Heart left ventricle (tissue), 16 donors: ENCODE results near the gene RNASE12. TPM values are rescaled to one million over a fixed set of nuclear protein-coding genes. Genes with fewer than 3 reads are reported as not detected.

Source experiments
- ATAC-seq, 4 donors: fragments of 200-7000 bp; cut with Tn5 transposase; one replicate each; pipeline ENCODE4 v1.9.1; 2020 to 2022; ENCODE audit warnings: moderate library complexity in 4 of 4, mild to moderate bottlenecking in 3 of 4, moderate number of reproducible peaks in 1 of 4
- DNase-seq, 5 donors: peaks; one replicate each; pipeline ENCODE4 v3.0.0-alpha.2; 2020
- H3K27ac ChIP-seq, 12 donors: fragments of 200-600 bp; sonication (generic) in 4 of 12; one replicate each; pipeline versions ENCODE4 v1.5.0 to v1.8.0; 2016 to 2022; ENCODE audit warnings: mild to moderate bottlenecking in 2 of 12
- H3K27me3 ChIP-seq, 9 donors: fragments of 200-600 bp; sonication (generic) in 2 of 9; one replicate each; pipeline versions ENCODE4 v1.5.1 to v1.8.0; 2016 to 2022; ENCODE audit warnings: mild to moderate bottlenecking in 3 of 9
- H3K36me3 ChIP-seq, 9 donors: fragments of 200-600 bp; sonication (generic) in 2 of 9; one replicate each; pipeline versions ENCODE4 v1.5.0 to v1.8.0; 2018 to 2022; ENCODE audit warnings: mild to moderate bottlenecking in 2 of 9
- H3K4me1 ChIP-seq, 12 donors: fragments of 200-600 bp; sonication (generic) in 4 of 12; one replicate each; pipeline versions ENCODE4 v1.5.0 to v1.8.0; 2016 to 2022; ENCODE audit warnings: mild to moderate bottlenecking in 3 of 12
- H3K4me3 ChIP-seq, 12 donors: fragments of 200-600 bp; sonication (generic) in 4 of 12; one replicate each; pipeline versions ENCODE4 v1.5.0 to v1.8.0; 2017 to 2022; ENCODE audit warnings: mild to moderate bottlenecking in 9 of 12, moderate library complexity in 4 of 12
- H3K9me3 ChIP-seq, 12 donors: fragments of 200-600 bp; sonication (generic) in 4 of 12; one replicate each; pipeline versions ENCODE4 v1.5.0 to v1.8.0; 2016 to 2022; ENCODE audit warnings: mild to moderate bottlenecking in 1 of 12
- POLR2A ChIP-seq, 2 donors: fragments of 450-650 bp; IDR thresholded peaks; one replicate each; pipeline ENCODE4 v1.6.1; 2017; ENCODE audit warnings: antibody characterized with exemption in 2 of 2, mild to moderate bottlenecking in 2 of 2, moderate library complexity in 2 of 2
- WGBS, 4 donors: extraction: QIAGEN DNeasy Blood & Tissue Kit in 2 of 4; methylation state at CpG; one replicate each; pipeline versions ENCODE4 v1.1.5 to v1.1.7; 2013 to 2018; 5-methylcytosine and 5-hydroxymethylcytosine counted together
- intact Hi-C, 10 donors: fragments of 100-400 bp; cut with DNase I; formaldehyde crosslinking; loops; one replicate each; pipeline versions ENCODE4 v1.11.1 to v1.14.2; 2022
- polyA plus RNA-seq, 2 donors: library from polyadenylated mRNA; stranded (reverse); fragments of 200-250 nt; gene quantifications; one replicate each; pipeline ENCODE4 v1.2.3, GENCODE V29; 2013
- total RNA-seq, 9 donors: library from RNA; depleted of rRNA in 2 of 9; stranded (reverse); fragments of >200 nt in 2 of 9; fragmentation: NEBNext Ultra II Directional in 3 of 9; extraction: Animal tissue kit (Norgen Biotek cat#: 25700) in 3 of 9; gene quantifications; one replicate each; pipeline versions ENCODE4 v1.1.0 to v1.2.4, GENCODE V29; 2016 to 2023
- TF ChIP-seq, protein P1 (sequence below), 12 donors: fragments of 200-600 bp; sonication (generic) in 4 of 12; IDR thresholded peaks; one replicate each; pipeline versions ENCODE4 v1.5.0 to v1.8.0; 2018 to 2022; ENCODE audit warnings: antibody characterized with exemption in 12 of 12, mild to moderate bottlenecking in 5 of 12
- donor health status: ischemic (EF 13 %, LVEDD 7.1; RV severe dilation, severe dysfunction).
- donor health status: healthy with polysubstance abuse.
- donor health status: DM: no; HTN: yes; CAD: no.
- donor health status: DM: no; HTN: no; CAD: no.
- donor health status: ischemic (EF 25% LVEDD 6.9; RV normal size, moderate dysfunction).
- donor health status: ischemic (EF 25% LVEDD 5.7; RV mildly dilated, moderate dysfunction).
- donor health status: healthy.
- donor health status: DM: yes; HTN: yes; CAD: no.
- donor health status: ischemic (EF 35%, LVEDD 5.7; RV mildly dilated, moderate dysfunction).
- donor health status: nonischemic (EF 11% LVEDD 7.7; RV severe dilation, severe dysfunction).
- donor health status: DM: yes; HTN: yes; CAD: no.
- donor health status: PGD.
- donor health status: ischemic (EF 29% LVEDD 5.4; RV normal size, mild dysfunction).
- donor health status: nonischemic (EF 23%, LVEDD 6.1; RV moderate dilation, normal function).

RNASE12 gene
- total and polyA plus RNA-seq, 11 donors: not detected

DNA sequence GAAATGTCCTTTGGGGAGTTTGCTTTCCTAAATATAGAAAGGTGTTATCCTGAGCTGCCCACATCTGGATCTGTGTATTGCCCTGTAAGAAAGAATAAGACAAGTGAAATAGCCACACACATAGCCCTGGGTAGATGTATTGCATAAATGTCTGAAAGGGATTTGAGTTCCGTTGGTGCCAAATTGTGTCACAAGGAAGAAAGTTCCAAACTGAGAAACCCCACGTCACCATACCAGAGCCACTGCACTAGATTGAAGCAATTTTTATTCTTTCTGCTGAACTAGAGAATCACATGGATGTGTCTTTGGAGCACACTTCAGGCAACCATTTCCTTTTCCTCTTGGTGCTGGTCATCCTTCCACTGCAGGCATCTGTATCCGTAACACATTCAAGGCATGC is 35.3 kb downstream of the RNASE12 start:
- Histone ChIP-seq H3K36me3 (no peaks in the 10 kb centered on the region), H3K27me3 (no peaks in the 10 kb centered on the region), H3K4me3 (no peak overlapping the region), H3K9me3 (no peaks in the 10 kb centered on the region), H3K4me1 (peaks cover 0 to 7% (median 0%) of the 10 kb centered on the region in 12 donors), H3K27ac (no peak overlapping the region)
- no peak for TF ChIP-seq POLR2A (IDR thresholded peaks at IDR 0.05)
- TF ChIP-seq, protein P1, sequence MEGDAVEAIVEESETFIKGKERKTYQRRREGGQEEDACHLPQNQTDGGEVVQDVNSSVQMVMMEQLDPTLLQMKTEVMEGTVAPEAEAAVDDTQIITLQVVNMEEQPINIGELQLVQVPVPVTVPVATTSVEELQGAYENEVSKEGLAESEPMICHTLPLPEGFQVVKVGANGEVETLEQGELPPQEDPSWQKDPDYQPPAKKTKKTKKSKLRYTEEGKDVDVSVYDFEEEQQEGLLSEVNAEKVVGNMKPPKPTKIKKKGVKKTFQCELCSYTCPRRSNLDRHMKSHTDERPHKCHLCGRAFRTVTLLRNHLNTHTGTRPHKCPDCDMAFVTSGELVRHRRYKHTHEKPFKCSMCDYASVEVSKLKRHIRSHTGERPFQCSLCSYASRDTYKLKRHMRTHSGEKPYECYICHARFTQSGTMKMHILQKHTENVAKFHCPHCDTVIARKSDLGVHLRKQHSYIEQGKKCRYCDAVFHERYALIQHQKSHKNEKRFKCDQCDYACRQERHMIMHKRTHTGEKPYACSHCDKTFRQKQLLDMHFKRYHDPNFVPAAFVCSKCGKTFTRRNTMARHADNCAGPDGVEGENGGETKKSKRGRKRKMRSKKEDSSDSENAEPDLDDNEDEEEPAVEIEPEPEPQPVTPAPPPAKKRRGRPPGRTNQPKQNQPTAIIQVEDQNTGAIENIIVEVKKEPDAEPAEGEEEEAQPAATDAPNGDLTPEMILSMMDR (IDR thresholded peaks at IDR 0.05): no peak
- ATAC-seq (no peak), DNase-seq (no peak)
- intact Hi-C loops: no loop called here
- 81 to 94% (median 88%) methylated on average over 3 of the region's 3 CpGs for WGBS, 4 donors

DNA sequence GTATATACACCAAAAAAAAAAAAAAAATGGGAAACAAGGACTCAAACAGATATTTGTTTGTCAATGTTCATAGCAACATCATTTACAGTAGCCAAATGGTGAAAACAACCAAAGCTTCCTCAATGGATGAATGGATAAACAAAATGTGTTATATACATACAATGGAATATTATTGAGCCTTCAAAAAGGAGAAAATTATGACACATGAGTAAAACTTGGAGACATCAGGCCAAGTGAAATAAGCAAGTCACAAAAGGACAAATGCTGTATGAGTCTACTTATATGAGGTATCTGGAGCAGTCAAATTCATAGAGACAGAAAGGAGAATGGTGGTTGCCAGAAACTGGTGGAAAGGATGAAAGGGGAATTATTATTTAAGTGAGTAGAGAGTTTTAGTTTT is 38.2 kb downstream of the RNASE12 start:
- no peaks in the 10 kb centered on the region for H3K9me3 ChIP-seq
- TF ChIP-seq POLR2A (IDR thresholded peaks at IDR 0.05): no peak
- no peaks in the 10 kb centered on the region for H3K36me3 ChIP-seq
- no peak overlapping the region for H3K27ac ChIP-seq
- no peaks in the 10 kb centered on the region for H3K27me3 ChIP-seq
- H3K4me1 ChIP-seq: peaks cover 0 to 7% (median 0%) of the 10 kb centered on the region in 12 donors
- ATAC-seq: no peak
- intact Hi-C loops: no loop called here
- no peak for DNase-seq
- H3K4me3 ChIP-seq: no peak overlapping the region

DNA sequence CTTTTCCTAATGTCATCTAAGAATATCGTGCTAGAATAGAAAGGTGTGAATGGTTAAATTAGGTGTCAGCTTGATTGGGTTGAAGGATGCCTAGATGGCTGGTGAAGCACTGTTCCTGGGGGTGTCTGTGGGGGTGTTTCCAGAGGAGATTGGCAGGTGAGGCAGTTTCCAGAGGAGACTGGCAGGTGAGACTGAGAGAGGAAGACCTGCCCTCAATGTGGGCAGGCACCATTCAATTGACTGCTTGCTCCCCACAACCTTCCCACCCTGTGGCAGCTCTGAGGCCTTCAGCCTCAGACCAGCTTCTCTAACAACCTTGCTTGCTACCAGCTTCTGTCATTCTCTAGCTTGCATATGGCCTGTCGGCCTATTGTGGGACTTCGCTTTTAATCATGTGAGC is 39.6 kb downstream of the RNASE12 start:
- no peak for DNase-seq
- 94 to 98% (median 94%) methylated on average over 3 of the region's 3 CpGs for WGBS, 4 donors
- intact Hi-C loops: no loop called here

DNA sequence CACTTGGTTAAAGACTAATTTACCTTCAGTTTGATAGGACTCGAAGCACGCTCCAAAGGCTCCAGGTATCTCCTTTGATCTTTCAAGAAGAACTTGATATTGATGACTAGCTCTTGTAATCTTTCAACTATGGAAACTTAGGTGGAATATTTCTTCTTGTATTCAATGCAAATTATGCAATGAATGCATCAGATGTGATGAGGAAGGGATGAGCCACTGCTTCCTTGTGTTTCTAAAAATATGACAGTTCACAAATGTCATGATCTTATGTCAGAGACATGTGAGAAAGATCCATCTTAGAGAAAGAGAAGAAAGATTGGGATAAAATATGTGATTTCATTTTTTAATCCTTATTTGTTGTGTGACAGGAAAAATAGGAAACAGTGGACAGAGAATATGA is 40.2 kb downstream of the RNASE12 start:
- ATAC-seq (no peak), DNase-seq (no peak)
- Histone ChIP-seq H3K27ac (no peak overlapping the region), H3K4me3 (no peak overlapping the region), H3K27me3 (peaks cover 0 to 5% (median 0%) of the 10 kb centered on the region in 9 donors), H3K36me3 (no peaks in the 10 kb centered on the region), H3K4me1 (no peaks in the 10 kb centered on the region), H3K9me3 (no peaks in the 10 kb centered on the region)
- no peak for TF ChIP-seq POLR2A (IDR thresholded peaks at IDR 0.05)
- TF ChIP-seq, protein P1 (IDR thresholded peaks at IDR 0.05): no peak
- intact Hi-C loops: no loop called here
- 91 to 95% (median 93%) methylated on average over 2 of the region's 2 CpGs for WGBS, 4 donors

More for the DNA sequence above, 39.6 kb downstream of the RNASE12 start:
- ATAC-seq: no peak
- Histone ChIP-seq H3K27ac (no peak overlapping the region), H3K4me3 (no peak overlapping the region), H3K4me1 (peaks cover 0 to 5% (median 0%) of the 10 kb centered on the region in 12 donors), H3K27me3 (peaks cover 0 to 4% (median 0%) of the 10 kb centered on the region in 9 donors), H3K36me3 (no peaks in the 10 kb centered on the region), H3K9me3 (no peaks in the 10 kb centered on the region)
- TF ChIP-seq POLR2A (IDR thresholded peaks at IDR 0.05): no peak
- TF ChIP-seq, protein P1 (IDR thresholded peaks at IDR 0.05): no peak

GRCh38 chr14:20548414-20549158 is 42.6 kb downstream of the RNASE12 start:
- H3K4me3 ChIP-seq: no peak overlapping the region
- no peak for DNase-seq
- no peaks in the 10 kb centered on the region for H3K9me3 ChIP-seq
- peaks cover 0 to 5% (median 0%) of the 10 kb centered on the region in 9 donors for H3K27me3 ChIP-seq
- WGBS, 4 donors: 88 to 95% (median 89%) methylated on average over 10 of the region's 10 CpGs
- no peaks in the 10 kb centered on the region for H3K4me1 ChIP-seq
- no peak overlapping the region for H3K27ac ChIP-seq
- intact Hi-C loops: no loop called here
- H3K36me3 ChIP-seq: no peaks in the 10 kb centered on the region
- no peak for TF ChIP-seq POLR2A (IDR thresholded peaks at IDR 0.05)
- TF ChIP-seq, protein P1 (IDR thresholded peaks at IDR 0.05): no peak
- no peak for ATAC-seq
